Neuronal stem cell (in vitro differentiated cells): ENCODE results near the gene CDH15. TPM values are rescaled to one million over a fixed set of nuclear protein-coding genes. Genes with fewer than 3 reads are reported as not detected.

Experiments
- DNase-seq: peaks from one replicate; pipeline ENCODE4 v3.0.0-alpha.2; 2013; ENCODE audit warnings: low spot score
- H2AFZ ChIP-seq: one replicate; pipeline ENCODE4 v1.6.1; 2013; ENCODE audit warnings: mild to moderate bottlenecking, low read length, inconsistent platforms
- H2AK5ac ChIP-seq: 2 replicates; pipeline ENCODE4 v1.6.1; 2013; ENCODE audit warnings: low read depth, mild to moderate bottlenecking, inconsistent platforms, low read length, moderate library complexity, mixed read lengths
- H2BK120ac ChIP-seq: 2 replicates; pipeline ENCODE4 v1.6.1; 2013; ENCODE audit warnings: low read depth, mild to moderate bottlenecking, inconsistent platforms, low read length, moderate library complexity, mixed read lengths
- H2BK12ac ChIP-seq: one replicate; pipeline ENCODE4 v1.6.1; 2013; ENCODE audit warnings: low read length, inconsistent platforms
- H2BK15ac ChIP-seq: 2 replicates; pipeline ENCODE4 v1.6.1; 2013; ENCODE audit warnings: mild to moderate bottlenecking, low read length, inconsistent platforms, mixed read lengths
- H2BK5ac ChIP-seq: one replicate; pipeline ENCODE4 v1.6.1; 2013; ENCODE audit warnings: inconsistent platforms, mild to moderate bottlenecking, low read length, moderate library complexity
- H3K14ac ChIP-seq: one replicate; pipeline ENCODE4 v1.6.1; 2013; ENCODE audit warnings: low read length, inconsistent platforms
- H3K18ac ChIP-seq: 2 replicates; pipeline ENCODE4 v1.6.1; 2013; ENCODE audit warnings: low read length, inconsistent platforms
- H3K23ac ChIP-seq: 2 replicates; pipeline ENCODE4 v1.6.1; 2013; ENCODE audit warnings: low read depth, mild to moderate bottlenecking, mixed read lengths, low read length, inconsistent platforms; ENCODE audit not compliant: poor library complexity
- H3K27ac ChIP-seq: replicated peaks from 3 replicates; pipeline ENCODE4 v1.5.1; 2013; ENCODE audit warnings: low read length, inconsistent platforms
- H3K27me3 ChIP-seq, 3 experiments: 2 replicates each; pipeline ENCODE4 v1.6.1; 2013; ENCODE audit warnings: low read length in 3 of 3, mild to moderate bottlenecking in 2 of 3, inconsistent platforms in 1 of 3, low read depth in 1 of 3, mixed read lengths in 1 of 3, moderate library complexity in 1 of 3; ENCODE audit not compliant: control insufficient read depth in 3 of 3, insufficient read depth in 3 of 3
- H3K36me3 ChIP-seq, 2 donors: replicated peaks in 1 of 2; 2 replicates each; pipeline ENCODE4 v1.6.1; 2013; ENCODE audit warnings: low read length in 2 of 2; ENCODE audit not compliant: control insufficient read depth in 2 of 2, insufficient read depth in 2 of 2
- H3K4ac ChIP-seq: 2 replicates; pipeline ENCODE4 v1.6.1; 2013; ENCODE audit warnings: inconsistent platforms, mild to moderate bottlenecking, low read length, moderate library complexity
- H3K4me1 ChIP-seq, 2 donors: 1 replicate in 1 of 2; 2 replicates in 1 of 2; pipeline ENCODE4 v1.6.1; 2013; ENCODE audit warnings: low read length in 2 of 2, low read depth in 1 of 2; ENCODE audit not compliant: control insufficient read depth in 2 of 2, insufficient read depth in 1 of 2
- H3K4me2 ChIP-seq: one replicate; pipeline ENCODE4 v1.6.1; 2013; ENCODE audit warnings: mild to moderate bottlenecking, low read length, inconsistent platforms; ENCODE audit not compliant: insufficient read depth, poor library complexity, severe bottlenecking
- H3K4me3 ChIP-seq, 2 donors: 2 replicates each; pipeline ENCODE4 v1.5.1; 2013; ENCODE audit warnings: low read length in 2 of 2, mild to moderate bottlenecking in 2 of 2, inconsistent platforms in 1 of 2, moderate library complexity in 1 of 2
- H3K79me1 ChIP-seq: one replicate; pipeline ENCODE4 v1.6.1; 2013; ENCODE audit warnings: low read depth, mild to moderate bottlenecking, inconsistent platforms, low read length, moderate library complexity
- H3K9ac ChIP-seq: one replicate; pipeline ENCODE4 v1.6.1; 2013; ENCODE audit warnings: mild to moderate bottlenecking, low read depth, low read length, inconsistent platforms; ENCODE audit not compliant: poor library complexity
- H3K9me3 ChIP-seq, 2 donors: replicated peaks in 1 of 2; 2 replicates each; pipeline versions ENCODE3 to v1.6.1; 2013; ENCODE audit warnings: low read length in 2 of 2, mild to moderate bottlenecking in 2 of 2, inconsistent platforms in 1 of 2, low read depth in 1 of 2, mixed read lengths in 1 of 2, moderate library complexity in 1 of 2; ENCODE audit not compliant: control insufficient read depth in 2 of 2, insufficient read depth in 1 of 2
- H4K8ac ChIP-seq: one replicate; pipeline ENCODE4 v1.6.1; 2013; ENCODE audit warnings: low read depth, mild to moderate bottlenecking, inconsistent platforms, low read length, moderate library complexity
- H4K91ac ChIP-seq: one replicate; pipeline ENCODE4 v1.6.1; 2013; ENCODE audit warnings: low read length, low read depth, mild to moderate bottlenecking, inconsistent platforms; ENCODE audit not compliant: poor library complexity
- WGBS, 2 donors: extraction: QIAGEN DNeasy Blood & Tissue Kit; methylation state at CpG; one replicate each; pipeline ENCODE4 v1.1.7; 2013; ENCODE audit warnings: missing lambda C conversion rate in 2 of 2, mixed read lengths in 1 of 2; ENCODE audit not compliant: insufficient read length in 2 of 2, insufficient replicate concordance in 1 of 2; ENCODE audit errors: extremely low coverage in 2 of 2; 5-methylcytosine and 5-hydroxymethylcytosine counted together
- polyA plus RNA-seq, 2 experiments: library from polyadenylated mRNA; stranded (reverse); fragments of 200-250 nt; gene quantifications; one replicate each; pipeline ENCODE4 v1.2.3, GENCODE V29; 2013

Gene CDH15, protein sequence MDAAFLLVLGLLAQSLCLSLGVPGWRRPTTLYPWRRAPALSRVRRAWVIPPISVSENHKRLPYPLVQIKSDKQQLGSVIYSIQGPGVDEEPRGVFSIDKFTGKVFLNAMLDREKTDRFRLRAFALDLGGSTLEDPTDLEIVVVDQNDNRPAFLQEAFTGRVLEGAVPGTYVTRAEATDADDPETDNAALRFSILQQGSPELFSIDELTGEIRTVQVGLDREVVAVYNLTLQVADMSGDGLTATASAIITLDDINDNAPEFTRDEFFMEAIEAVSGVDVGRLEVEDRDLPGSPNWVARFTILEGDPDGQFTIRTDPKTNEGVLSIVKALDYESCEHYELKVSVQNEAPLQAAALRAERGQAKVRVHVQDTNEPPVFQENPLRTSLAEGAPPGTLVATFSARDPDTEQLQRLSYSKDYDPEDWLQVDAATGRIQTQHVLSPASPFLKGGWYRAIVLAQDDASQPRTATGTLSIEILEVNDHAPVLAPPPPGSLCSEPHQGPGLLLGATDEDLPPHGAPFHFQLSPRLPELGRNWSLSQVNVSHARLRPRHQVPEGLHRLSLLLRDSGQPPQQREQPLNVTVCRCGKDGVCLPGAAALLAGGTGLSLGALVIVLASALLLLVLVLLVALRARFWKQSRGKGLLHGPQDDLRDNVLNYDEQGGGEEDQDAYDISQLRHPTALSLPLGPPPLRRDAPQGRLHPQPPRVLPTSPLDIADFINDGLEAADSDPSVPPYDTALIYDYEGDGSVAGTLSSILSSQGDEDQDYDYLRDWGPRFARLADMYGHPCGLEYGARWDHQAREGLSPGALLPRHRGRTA
- polyA plus RNA-seq (2013, experiment 1 of 2), result 0.03 TPM
- 0.03 TPM for polyA plus RNA-seq (2013, experiment 2 of 2)

DNA sequence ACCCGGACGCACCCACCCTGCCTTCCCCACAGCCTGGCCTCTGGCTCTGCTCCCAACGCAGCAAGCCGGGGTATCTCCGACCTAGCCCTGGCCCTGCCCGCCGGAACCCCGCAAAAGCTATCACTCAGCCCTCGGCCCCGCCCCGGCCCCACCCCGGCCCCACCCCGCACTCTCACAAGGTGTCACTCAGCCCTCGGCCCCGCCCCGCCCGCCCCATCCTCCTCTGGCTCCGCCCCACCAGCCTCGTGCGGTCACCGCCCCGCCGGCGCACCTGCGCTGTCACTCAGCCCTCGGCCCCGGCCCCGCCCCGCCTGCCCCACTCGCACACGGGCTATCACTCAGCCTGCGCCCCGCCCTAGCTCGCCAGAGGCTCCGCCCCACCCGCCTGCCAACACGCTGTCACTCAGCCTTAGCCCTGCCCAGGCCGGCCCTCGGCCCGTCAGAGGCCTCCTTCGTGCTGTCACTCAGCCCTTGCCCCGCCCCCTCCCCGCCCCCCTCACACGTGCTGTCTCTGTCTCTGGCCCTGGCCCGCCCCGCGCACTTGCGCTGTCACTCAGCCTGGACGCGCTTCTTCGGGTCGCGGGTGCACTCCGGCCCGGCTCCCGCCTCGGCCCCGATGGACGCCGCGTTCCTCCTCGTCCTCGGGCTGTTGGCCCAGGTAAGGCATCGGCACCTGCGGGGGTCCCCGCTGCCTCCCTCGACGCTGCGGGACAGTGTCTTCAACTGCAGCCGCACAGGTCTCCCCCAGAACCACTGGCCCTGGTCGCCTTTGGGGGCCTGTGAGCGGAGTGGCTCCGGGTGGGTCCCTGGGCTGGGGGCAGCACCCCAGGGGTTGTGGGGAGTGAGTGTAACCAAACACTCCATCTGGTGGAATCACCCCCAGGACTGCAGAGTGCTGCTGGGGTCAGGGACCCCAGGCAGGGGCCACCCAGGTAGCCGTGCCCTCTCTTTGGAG, at the start of gene CDH15:
Gene CDH15, plus strand, starts transcription at position 533 of the 955 bp plus-strand sequence. Its CDS starts 84 bp downstream, at position 617.
- Histone ChIP-seq H3K23ac (peak within 1 kb of the TSS; percentile 93), H2AK5ac (peak within 1 kb of the TSS; percentile 99), H3K4me2 (peak within 1 kb of the TSS; percentile 62), H3K36me3 (no peaks in the 10 kb centered on the region), H2AFZ (peak within 1 kb of the TSS; percentile 57), H2BK15ac (peak within 1 kb of the TSS; percentile 81), H4K8ac (peak within 1 kb of the TSS; percentile 86), H2BK5ac (peak within 1 kb of the TSS; percentile 87), H4K91ac (peak within 1 kb of the TSS; percentile 43), H2BK120ac (peak within 1 kb of the TSS; percentile 47), H3K79me1 (no peaks in the 10 kb centered on the region), H3K9me3 (no peaks in the 10 kb centered on the region), H3K18ac (peak within 1 kb of the TSS; percentile 89), H3K27ac (no peak within 1 kb of the TSS), H3K27me3 (peaks cover 2 to 79% (median 16%) of the 10 kb centered on the region in 3 experiments), H3K9ac (peak within 1 kb of the TSS; percentile 86), H3K4ac (no peak within 1 kb of the TSS), H3K14ac (no peak within 1 kb of the TSS), H3K4me3 (peak within 1 kb of the TSS in 1 of 2 donors; percentile 49), H2BK12ac (peak within 1 kb of the TSS; percentile 99), H3K4me1 (peaks cover 22 to 28% of the 10 kb centered on the region in 2 donors)
- DNase-seq, result peak; percentile 95
- no CpG with 5 or more reads among the region's 74 CpGs for WGBS, 2 donors

DNA sequence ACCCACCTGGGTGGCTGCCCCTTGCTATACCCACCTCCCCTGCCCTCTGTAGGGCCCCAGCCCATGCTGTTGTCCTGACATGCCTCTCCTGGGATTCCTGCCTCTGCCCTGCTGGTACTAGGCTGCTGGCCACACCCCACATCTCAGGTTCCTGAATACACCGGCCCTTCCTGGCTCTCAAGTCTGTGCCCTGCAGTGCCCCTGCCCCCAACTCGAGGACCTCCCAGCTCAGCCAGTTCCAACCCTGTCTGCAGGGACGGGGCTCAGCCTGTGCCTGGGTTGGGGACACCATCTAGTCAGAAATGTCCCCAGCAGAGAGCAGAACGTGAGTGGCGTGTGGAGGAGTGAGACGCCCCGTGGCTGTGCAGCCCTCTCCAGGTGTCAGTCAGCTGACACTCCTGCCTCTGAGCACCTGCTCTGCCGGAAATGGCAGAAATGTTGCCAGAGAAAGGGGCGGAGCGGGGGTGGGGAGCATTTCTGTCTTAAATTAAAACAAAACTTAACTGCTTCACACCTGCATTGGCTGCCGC, 49.2 kb upstream of the CDH15 start:
- H3K4me1 ChIP-seq, result peaks cover 0 to 6% of the 10 kb centered on the region in 2 donors
- no peak overlapping the region for H2BK12ac ChIP-seq
- H2BK15ac ChIP-seq, result no peak overlapping the region
- no peak overlapping the region for H3K23ac ChIP-seq
- no peak overlapping the region for H2BK5ac ChIP-seq
- no peak overlapping the region for H3K27ac ChIP-seq
- no peak overlapping the region for H2AK5ac ChIP-seq
- H3K27me3 ChIP-seq, result no peaks in the 10 kb centered on the region
- peak overlapping the region; percentile 60 for H3K9ac ChIP-seq
- H3K9me3 ChIP-seq, result peaks cover 0 to 11% of the 10 kb centered on the region in 2 donors
- no peak overlapping the region for H4K91ac ChIP-seq
- H4K8ac ChIP-seq, result no peak overlapping the region
- H3K79me1 ChIP-seq, result peaks cover 6% of the 10 kb centered on the region
- no peak overlapping the region for H2AFZ ChIP-seq
- H3K4me2 ChIP-seq, result no peak overlapping the region
- peaks cover 33 to 50% of the 10 kb centered on the region in 2 donors for H3K36me3 ChIP-seq
- no peak for DNase-seq
- no peak overlapping the region for H3K4ac ChIP-seq
- WGBS, 2 donors, result no CpG with 5 or more reads among the region's 11 CpGs
- H3K14ac ChIP-seq, result peak overlapping the region; percentile 31
- H2BK120ac ChIP-seq, result no peak overlapping the region
- H3K18ac ChIP-seq, result peak overlapping the region; percentile 28
- H3K4me3 ChIP-seq, result no peak overlapping the region

DNA sequence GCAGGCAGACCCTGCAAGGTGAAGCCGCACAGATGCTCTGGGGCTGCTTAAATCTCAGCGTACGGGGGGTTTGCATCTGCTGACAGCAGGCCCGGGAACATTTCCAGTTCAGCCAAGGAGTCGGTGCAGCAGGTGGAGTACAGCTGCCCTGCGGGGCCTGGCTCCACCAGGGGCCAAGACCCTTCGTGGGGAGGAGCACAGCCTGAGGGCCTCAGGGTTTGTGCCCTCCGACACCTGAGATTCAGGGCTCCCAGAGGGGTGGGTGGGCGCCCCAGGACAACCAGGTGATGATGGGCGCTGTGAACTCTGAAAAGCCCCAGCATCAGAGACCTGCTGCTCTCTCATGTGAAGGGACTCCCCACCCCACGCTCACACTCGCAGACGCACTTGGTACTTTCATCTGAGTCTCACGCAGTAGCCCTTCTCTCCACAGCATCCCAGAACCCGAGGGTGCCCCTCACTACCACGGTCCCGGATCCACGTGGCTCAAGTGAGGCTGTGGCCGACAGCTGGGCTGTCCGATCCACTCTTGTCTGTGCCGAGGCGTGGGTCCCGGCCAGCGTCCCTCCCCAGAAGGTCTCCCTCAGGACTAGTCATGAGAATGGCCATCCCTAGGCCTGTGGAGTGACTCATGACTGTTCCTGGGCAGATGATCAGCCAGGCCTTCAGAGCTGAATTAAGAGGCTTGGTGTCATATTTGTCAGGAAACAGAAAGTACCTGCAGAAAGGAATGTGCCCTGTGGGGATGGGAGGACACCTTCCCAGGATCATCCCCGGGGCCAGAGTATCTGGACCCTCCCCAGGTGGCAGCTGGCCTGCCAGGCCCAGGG, 48.3 kb upstream of the CDH15 start:
- no peak for DNase-seq
- Histone ChIP-seq H3K23ac (no peak overlapping the region), H3K27ac (no peak overlapping the region), H2BK5ac (no peak overlapping the region), H3K79me1 (peaks cover 6% of the 10 kb centered on the region), H2BK12ac (no peak overlapping the region), H3K4me2 (no peak overlapping the region), H3K4me3 (peak overlapping the region in 1 of 2 donors; percentile 28), H3K9ac (peak overlapping the region; percentile 15), H2BK15ac (no peak overlapping the region), H4K8ac (no peak overlapping the region), H2AFZ (no peak overlapping the region), H2AK5ac (no peak overlapping the region), H2BK120ac (no peak overlapping the region), H3K9me3 (peaks cover 0 to 11% of the 10 kb centered on the region in 2 donors), H3K14ac (no peak overlapping the region), H3K18ac (no peak overlapping the region), H3K27me3 (no peaks in the 10 kb centered on the region), H3K4ac (no peak overlapping the region), H3K4me1 (peaks cover 0 to 1% of the 10 kb centered on the region in 2 donors), H4K91ac (peak overlapping the region; percentile 17), H3K36me3 (peaks cover 30 to 47% of the 10 kb centered on the region in 2 donors)
- WGBS, 2 donors, result no CpG with 5 or more reads among the region's 25 CpGs
